SK-N-SH treated with all-trans-retinoic acid at 6 μM for 48 hours (cell line): ENCODE results near the gene CEP20.

Experiments used
- ATAC-seq: fragments of 200-7000 bp; cut with Tn5 transposase; 3 replicates; pipeline ENCODE4 v1.9.1; 2020; ENCODE audit warnings: mild to moderate bottlenecking, moderate library complexity
- ARNTL ChIP-seq: fragments of 450-650 bp; formaldehyde crosslinking; IDR thresholded peaks from 2 replicates; pipeline ENCODE4 v1.5.0; 2020; ENCODE audit warnings: low read depth, mild to moderate bottlenecking, moderate library complexity, borderline replicate concordance
- BACH2 ChIP-seq: fragments of 250-450 bp; sonication (Bioruptor Pico); IDR thresholded peaks from 2 replicates; pipeline ENCODE4 v1.9.0; 2021; ENCODE audit warnings: mild to moderate bottlenecking, borderline replicate concordance
- CREB5 ChIP-seq: fragments of 250-450 bp; sonication (Bioruptor Pico); IDR thresholded peaks from 2 replicates; pipeline ENCODE4 v1.5.1; 2020; ENCODE audit warnings: low read depth, mild to moderate bottlenecking, moderate library complexity
- CSDC2 ChIP-seq: fragments of 250-450 bp; sonication (Bioruptor Pico); IDR thresholded peaks from 2 replicates; pipeline ENCODE4 v1.5.0; 2020; ENCODE audit warnings: mild to moderate bottlenecking, moderate library complexity
- ESRRG ChIP-seq: fragments of 250-450 bp; sonication (Bioruptor Pico); IDR thresholded peaks from 2 replicates; pipeline ENCODE4 v1.6.1; 2021; ENCODE audit warnings: mild to moderate bottlenecking
- GLIS3 ChIP-seq: fragments of 250-450 bp; sonication (Bioruptor Pico); IDR thresholded peaks from 2 replicates; pipeline ENCODE4 v1.5.0; 2020; ENCODE audit warnings: mild to moderate bottlenecking, moderate library complexity
- ISL1 ChIP-seq: fragments of 250-450 bp; sonication (Bioruptor Pico); IDR thresholded peaks from 2 replicates; pipeline ENCODE4 v2.1.2; 2022; ENCODE audit warnings: mild to moderate bottlenecking, moderate library complexity
- OSR1 ChIP-seq: fragments of 250-450 bp; sonication (Bioruptor Pico); IDR thresholded peaks from 2 replicates; pipeline ENCODE4 v1.8.0; 2022; ENCODE audit warnings: moderate library complexity, mild to moderate bottlenecking, inconsistent platforms
- PATZ1 ChIP-seq: fragments of 250-450 bp; sonication (Bioruptor Pico); IDR thresholded peaks from 2 replicates; pipeline ENCODE4 v1.8.0; 2020; ENCODE audit warnings: mild to moderate bottlenecking, moderate library complexity, borderline replicate concordance
- POU6F1 ChIP-seq: fragments of 250-450 bp; sonication (Bioruptor Pico); IDR thresholded peaks from 2 replicates; pipeline ENCODE4 v1.8.0; 2021; ENCODE audit warnings: low read depth, mild to moderate bottlenecking, moderate library complexity, borderline replicate concordance
- PPARA ChIP-seq: fragments of 250-450 bp; sonication (Bioruptor Pico); IDR thresholded peaks from 2 replicates; pipeline ENCODE4 v1.5.0; 2020; ENCODE audit warnings: mild to moderate bottlenecking, borderline replicate concordance
- RARB ChIP-seq: fragments of 250-450 bp; sonication (Bioruptor Pico); IDR thresholded peaks from 2 replicates; pipeline ENCODE4 v1.8.0; 2021; ENCODE audit warnings: mild to moderate bottlenecking, moderate library complexity
- SNAI2 ChIP-seq: fragments of 250-450 bp; sonication (Bioruptor Pico); IDR thresholded peaks from 2 replicates; pipeline ENCODE4 v1.5.0; 2020; ENCODE audit warnings: mild to moderate bottlenecking, moderate library complexity
- TOX ChIP-seq: fragments of 250-450 bp; sonication (Bioruptor Pico); IDR thresholded peaks from 2 replicates; pipeline ENCODE4 v1.8.0; 2021; ENCODE audit warnings: mild to moderate bottlenecking, moderate library complexity, borderline replicate concordance
- TSHZ2 ChIP-seq: fragments of 250-450 bp; sonication (Bioruptor Pico); IDR thresholded peaks from 2 replicates; pipeline ENCODE4 v1.5.0; 2020; ENCODE audit warnings: mild to moderate bottlenecking, moderate library complexity
- ZC3H10 ChIP-seq: fragments of 250-450 bp; sonication (Bioruptor Pico); IDR thresholded peaks from 2 replicates; pipeline ENCODE4 v1.5.1; 2021; ENCODE audit warnings: mild to moderate bottlenecking, moderate library complexity
- ZFP3 ChIP-seq: fragments of 250-450 bp; sonication (Bioruptor Pico); IDR thresholded peaks from 2 replicates; pipeline ENCODE4 v1.5.0; 2020; ENCODE audit warnings: mild to moderate bottlenecking, moderate library complexity
- ZNF565 ChIP-seq: fragments of 450-650 bp; formaldehyde crosslinking; conservative IDR thresholded peaks from 2 replicates; pipeline ENCODE4 v1.5.0; 2020; ENCODE audit warnings: low read depth, mild to moderate bottlenecking, moderate library complexity
- ZNF8 ChIP-seq: fragments of 450-650 bp; formaldehyde crosslinking; IDR thresholded peaks from 2 replicates; pipeline ENCODE4 v1.5.0; 2020; ENCODE audit warnings: mild to moderate bottlenecking, moderate library complexity
- TF ChIP-seq, protein P1 (sequence below): fragments of 250-450 bp; sonication (Bioruptor Pico); IDR thresholded peaks from 2 replicates; pipeline ENCODE4 v1.5.1; 2021; ENCODE audit warnings: mild to moderate bottlenecking, moderate library complexity

CEP20 gene

DNA sequence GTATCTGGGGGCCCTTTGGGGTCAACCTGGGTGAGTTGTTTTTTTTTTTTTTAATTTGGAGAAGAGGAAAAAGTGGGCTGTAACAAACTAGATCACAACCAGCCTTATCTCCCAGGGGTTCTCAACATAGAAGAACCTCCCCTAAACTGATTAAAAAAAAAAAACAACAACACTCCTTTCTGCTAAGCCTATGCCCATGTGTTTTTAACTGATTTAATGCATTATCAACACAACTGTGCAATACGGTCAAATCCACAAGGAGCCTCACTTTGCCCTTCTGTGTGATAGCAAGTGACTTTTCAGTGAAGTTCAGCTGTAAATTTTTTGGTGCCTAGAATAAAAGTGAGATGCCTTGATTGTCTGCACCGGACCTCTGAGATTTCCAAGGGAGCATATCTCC, 32.2 kb downstream of the CEP20 start:
- TF ChIP-seq TOX (CRISPR knock-in tag) = no peak
- no peak for TF ChIP-seq BACH2 (CRISPR knock-in tag)
- TF ChIP-seq ESRRG (CRISPR knock-in tag) = no peak
- no peak for TF ChIP-seq POU6F1 (CRISPR knock-in tag)
- no peak for TF ChIP-seq CREB5 (CRISPR knock-in tag)
- TF ChIP-seq CSDC2 (CRISPR knock-in tag) = no peak
- TF ChIP-seq ZC3H10 (CRISPR knock-in tag) = no peak
- no peak for TF ChIP-seq TSHZ2 (CRISPR knock-in tag)
- no peak for TF ChIP-seq ZNF8 (CRISPR knock-in tag)
- no peak for TF ChIP-seq GLIS3
- TF ChIP-seq ZFP3 (CRISPR knock-in tag) = no peak
- TF ChIP-seq ARNTL (CRISPR knock-in tag) = no peak
- TF ChIP-seq ZNF565 (CRISPR knock-in tag) = no peak
- TF ChIP-seq, protein P1, sequence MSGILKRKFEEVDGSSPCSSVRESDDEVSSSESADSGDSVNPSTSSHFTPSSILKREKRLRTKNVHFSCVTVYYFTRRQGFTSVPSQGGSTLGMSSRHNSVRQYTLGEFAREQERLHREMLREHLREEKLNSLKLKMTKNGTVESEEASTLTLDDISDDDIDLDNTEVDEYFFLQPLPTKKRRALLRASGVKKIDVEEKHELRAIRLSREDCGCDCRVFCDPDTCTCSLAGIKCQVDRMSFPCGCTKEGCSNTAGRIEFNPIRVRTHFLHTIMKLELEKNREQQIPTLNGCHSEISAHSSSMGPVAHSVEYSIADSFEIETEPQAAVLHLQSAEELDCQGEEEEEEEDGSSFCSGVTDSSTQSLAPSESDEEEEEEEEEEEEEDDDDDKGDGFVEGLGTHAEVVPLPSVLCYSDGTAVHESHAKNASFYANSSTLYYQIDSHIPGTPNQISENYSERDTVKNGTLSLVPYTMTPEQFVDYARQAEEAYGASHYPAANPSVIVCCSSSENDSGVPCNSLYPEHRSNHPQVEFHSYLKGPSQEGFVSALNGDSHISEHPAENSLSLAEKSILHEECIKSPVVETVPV = no peak
- ATAC-seq = no peak

- no peak for TF ChIP-seq RARB
- no peak for TF ChIP-seq SNAI2 (CRISPR knock-in tag)
- no peak for TF ChIP-seq CSDC2 (CRISPR knock-in tag)
- TF ChIP-seq ZC3H10 (CRISPR knock-in tag) = no peak
- TF ChIP-seq PATZ1 (CRISPR knock-in tag) = no peak
- no peak for TF ChIP-seq ESRRG (CRISPR knock-in tag)
- no peak for TF ChIP-seq ISL1 (CRISPR knock-in tag)
- TF ChIP-seq OSR1 = no peak
- no peak for TF ChIP-seq PPARA (CRISPR knock-in tag)
- no peak for TF ChIP-seq POU6F1 (CRISPR knock-in tag)
- no peak for ATAC-seq
These were observed 32.7 kb downstream of the CEP20 start for GRCh38 chr16:15855704-15856003.
